Measurements from ENCODE around the gene GPI. TPM values are rescaled to one million over a fixed set of nuclear protein-coding genes. Genes with fewer than 3 reads are reported as not detected.

GPI gene
- total RNA-seq, 2 experiments from 2014 or later: 661 to 697 TPM

DNA sequence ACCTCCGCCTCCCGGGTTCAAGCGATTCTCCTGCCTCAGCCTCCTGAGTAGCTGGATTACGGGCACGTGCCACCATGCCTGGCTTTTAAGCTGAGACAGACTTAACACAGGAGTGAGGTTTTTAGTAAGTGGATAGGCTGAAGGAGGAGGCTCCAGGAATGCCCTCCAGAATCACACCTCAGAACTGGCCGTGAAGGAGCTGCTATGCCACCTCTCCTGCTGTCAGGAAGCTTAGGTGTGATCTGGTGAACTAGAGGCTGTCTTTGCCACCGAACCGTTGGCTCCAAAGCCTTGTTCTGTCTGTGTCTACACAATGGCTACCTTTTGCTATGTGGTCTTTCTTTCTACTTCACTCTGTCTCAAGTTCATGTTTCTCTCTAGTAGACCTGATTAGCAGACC is 43.4 kb downstream of the GPI start:
- peaks cover 18% of the 10 kb centered on the region for H3K36me3 Mint-ChIP-seq (ENCODE audit: low read depth)
- H3K4me3 Mint-ChIP-seq: no peak overlapping the region
- H3K27me3 Mint-ChIP-seq (ENCODE audit: low read depth): no peaks in the 10 kb centered on the region
- ChIA-PET CTCF (interaction anchor here (1.3 to 1.5 kb wide), 2 partner anchors 22 to 27 kb away, joined by 3 to 5 read pairs; no protein-coding TSS in a partner anchor), POLR2A (no interaction called here)
- no peak overlapping the region for H3K27ac Mint-ChIP-seq
- ATAC-seq: no peak
- no peak for DNase-seq
- no peaks in the 10 kb centered on the region for H3K9me3 Mint-ChIP-seq (ENCODE audit: insufficient read depth)
- peaks cover 22% of the 10 kb centered on the region for H3K4me1 Mint-ChIP-seq (ENCODE audit: low read depth)

DNA sequence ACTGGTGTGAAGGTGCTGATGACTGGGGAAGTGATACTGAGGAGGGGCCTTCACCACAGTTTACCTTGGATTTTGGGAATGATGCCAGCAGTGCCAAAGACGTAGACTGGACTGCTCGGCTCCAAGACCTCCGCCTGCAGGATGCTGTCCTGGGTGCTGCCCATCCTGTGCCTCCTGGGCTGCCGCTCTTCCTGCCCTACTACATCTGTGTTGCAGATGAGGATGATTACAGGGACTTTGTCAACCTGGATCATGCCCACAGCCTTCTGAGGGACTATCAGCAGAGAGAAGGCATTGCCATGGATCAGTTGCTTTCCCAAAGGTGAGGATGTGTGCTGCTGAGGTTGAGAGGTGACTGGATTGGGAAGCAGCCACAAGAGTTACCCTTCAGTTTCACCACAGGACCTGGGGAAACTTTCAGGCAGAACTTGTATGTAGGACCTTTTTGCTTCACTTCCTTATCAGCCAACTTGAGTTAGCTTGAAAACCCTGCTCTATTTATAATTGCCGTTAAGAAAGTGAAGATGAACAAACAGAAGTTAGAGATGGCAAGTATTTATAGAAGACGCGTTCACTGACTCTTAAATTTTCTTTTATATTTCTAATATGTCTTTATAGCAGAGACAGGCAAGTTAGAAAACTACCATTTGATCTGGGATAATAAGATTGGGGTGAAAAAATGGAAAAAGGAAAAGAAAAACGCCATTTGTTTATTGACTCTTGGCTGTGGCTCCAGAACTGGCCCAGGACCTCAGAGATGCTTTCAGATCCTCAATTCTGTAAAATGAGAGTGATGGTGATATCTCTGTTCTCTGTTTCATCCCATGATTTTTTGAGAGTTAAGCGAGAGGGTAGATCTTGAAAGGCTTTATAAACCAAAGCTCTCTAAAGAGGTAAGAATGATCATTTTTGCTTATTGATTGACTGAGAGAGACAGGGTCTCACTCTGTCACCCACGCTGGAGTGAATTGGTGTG is 44.5 kb downstream of the GPI start:
- Mint-ChIP-seq H3K9me3 (ENCODE audit: insufficient read depth) (no peaks in the 10 kb centered on the region), H3K36me3 (ENCODE audit: low read depth) (peaks cover 20% of the 10 kb centered on the region), H3K27me3 (ENCODE audit: low read depth) (no peaks in the 10 kb centered on the region), H3K4me3 (no peak overlapping the region), H3K4me1 (ENCODE audit: low read depth) (peaks cover 16% of the 10 kb centered on the region), H3K27ac (no peak overlapping the region)
- no peak for DNase-seq
- ATAC-seq: no peak
- POLR2A ChIA-PET: no interaction called here
- CTCF ChIA-PET: interaction anchor here (1.1 to 1.5 kb wide), 3 partner anchors 21 to 26 kb away, joined by 3 to 5 read pairs (median 4); no protein-coding TSS in a partner anchor

DNA sequence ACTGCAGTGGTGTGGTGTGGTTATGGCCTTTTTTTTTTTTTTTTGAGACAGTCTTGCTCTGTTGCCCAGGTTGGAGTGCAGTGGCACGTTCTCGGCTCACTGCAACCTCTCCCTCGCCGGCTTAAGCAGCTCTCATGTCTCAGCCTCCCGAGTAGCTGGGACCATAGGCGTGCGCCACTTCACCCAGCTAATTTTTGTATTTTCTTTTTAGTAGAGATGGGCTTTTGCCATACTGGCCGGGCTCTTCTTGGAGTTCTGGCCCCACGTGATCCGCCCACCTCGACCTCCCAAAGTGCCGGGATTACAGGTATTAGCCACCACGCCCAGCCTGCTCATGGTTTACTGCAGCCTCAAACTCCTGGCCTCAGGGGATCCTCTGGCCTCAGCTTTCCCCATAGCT is 46.2 kb downstream of the GPI start:
- H3K36me3 Mint-ChIP-seq (ENCODE audit: low read depth): peaks cover 26% of the 10 kb centered on the region
- ChIA-PET POLR2A (interaction anchor here (2.0 kb wide), 1 partner anchor 17 kb away, joined by 9 read pairs; the partner anchor contains the start of gene UBA2), CTCF (interaction anchor here (1.4 kb wide), 1 partner anchor 19 kb away, joined by 6 read pairs; no protein-coding TSS in a partner anchor)
- H3K4me1 Mint-ChIP-seq (ENCODE audit: low read depth): peaks cover 9% of the 10 kb centered on the region
- H3K27me3 Mint-ChIP-seq (ENCODE audit: low read depth): no peaks in the 10 kb centered on the region
- DNase-seq (no peak), ATAC-seq (no peak)
- no peaks in the 10 kb centered on the region for H3K9me3 Mint-ChIP-seq (ENCODE audit: insufficient read depth)
- H3K27ac Mint-ChIP-seq: no peak overlapping the region
- H3K4me3 Mint-ChIP-seq: no peak overlapping the region

GRCh38 chr19:34416021-34416545 is 51.1 kb downstream of the GPI start:
- ATAC-seq (no peak), DNase-seq (no peak)
- Mint-ChIP-seq H3K4me1 (ENCODE audit: low read depth) (no peaks in the 10 kb centered on the region), H3K9me3 (ENCODE audit: insufficient read depth) (no peaks in the 10 kb centered on the region), H3K27ac (no peak overlapping the region), H3K27me3 (ENCODE audit: low read depth) (no peaks in the 10 kb centered on the region), H3K36me3 (ENCODE audit: low read depth) (peaks cover 22% of the 10 kb centered on the region), H3K4me3 (no peak overlapping the region)
- CTCF ChIA-PET: interaction anchor here (0.9 to 1.3 kb wide), 3 partner anchors 11 to 19 kb away, joined by 3 read pairs; no protein-coding TSS in a partner anchor
- POLR2A ChIA-PET: no interaction called here

GRCh38 chr19:34418300-34418699 is 53.3 kb downstream of the GPI start:
- Mint-ChIP-seq H3K4me1 (ENCODE audit: low read depth) (no peaks in the 10 kb centered on the region), H3K4me3 (no peak overlapping the region), H3K9me3 (ENCODE audit: insufficient read depth) (no peaks in the 10 kb centered on the region), H3K27me3 (ENCODE audit: low read depth) (no peaks in the 10 kb centered on the region), H3K36me3 (ENCODE audit: low read depth) (peaks cover 19% of the 10 kb centered on the region), H3K27ac (no peak overlapping the region)
- CTCF ChIA-PET: no interaction called here
- POLR2A ChIA-PET: no interaction called here
- DNase-seq: no peak
- ATAC-seq: no peak

GRCh38 chr19:34426096-34426661 is 61.2 kb downstream of the GPI start:
- DNase-seq (no peak), ATAC-seq (no peak)
- Mint-ChIP-seq H3K27ac (peak overlapping the region; percentile 29), H3K36me3 (ENCODE audit: low read depth) (peaks cover 22% of the 10 kb centered on the region), H3K27me3 (ENCODE audit: low read depth) (no peaks in the 10 kb centered on the region), H3K9me3 (ENCODE audit: insufficient read depth) (no peaks in the 10 kb centered on the region), H3K4me1 (ENCODE audit: low read depth) (peaks cover 22% of the 10 kb centered on the region), H3K4me3 (no peak overlapping the region)
- POLR2A ChIA-PET: no interaction called here
- CTCF ChIA-PET: no interaction called here

GRCh38 chr19:34428549-34429285 is 63.7 kb downstream of the GPI start:
- peak; percentile 64 for ATAC-seq
- H3K36me3 Mint-ChIP-seq (ENCODE audit: low read depth): peaks cover 38% of the 10 kb centered on the region
- peaks cover 30% of the 10 kb centered on the region for H3K4me1 Mint-ChIP-seq (ENCODE audit: low read depth)
- H3K9me3 Mint-ChIP-seq (ENCODE audit: insufficient read depth): no peaks in the 10 kb centered on the region
- DNase-seq: peak; percentile 59
- ChIA-PET CTCF (interaction anchor here (0.7 to 1.0 kb wide), 2 partner anchors 9 to 10 kb away, joined by 3 read pairs; no protein-coding TSS in a partner anchor), POLR2A (interaction anchor here (0.6 to 1.9 kb wide), 12 partner anchors 17 to 362 kb away, joined by 3 to 9 read pairs (median 4); partner anchors contain the start of gene GPI)
- H3K27ac Mint-ChIP-seq: peak overlapping the region; percentile 97
- no peaks in the 10 kb centered on the region for H3K27me3 Mint-ChIP-seq (ENCODE audit: low read depth)
- peak overlapping the region; percentile 99 for H3K4me3 Mint-ChIP-seq

DNA sequence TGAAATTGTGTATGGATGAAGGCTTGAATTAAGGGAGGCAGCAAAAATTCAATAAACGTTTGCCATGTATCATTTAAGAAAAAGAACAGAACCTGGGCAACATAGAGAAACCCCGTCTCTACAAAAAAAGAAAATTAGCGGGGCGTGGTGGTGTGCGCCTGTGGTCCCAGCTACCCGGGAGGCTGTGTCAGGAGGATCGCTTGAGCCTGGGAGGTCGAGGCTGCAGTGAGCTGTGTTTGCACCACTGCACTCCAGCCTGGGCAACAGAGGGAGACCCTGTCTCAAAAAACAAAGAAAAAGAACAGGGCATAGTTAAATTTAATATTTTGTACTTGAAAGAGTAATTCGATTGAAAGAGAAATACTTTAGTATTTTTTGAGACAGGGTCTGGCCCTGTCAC is 64.6 kb downstream of the GPI start:
- peak overlapping the region; percentile 34 for H3K27ac Mint-ChIP-seq

DNA sequence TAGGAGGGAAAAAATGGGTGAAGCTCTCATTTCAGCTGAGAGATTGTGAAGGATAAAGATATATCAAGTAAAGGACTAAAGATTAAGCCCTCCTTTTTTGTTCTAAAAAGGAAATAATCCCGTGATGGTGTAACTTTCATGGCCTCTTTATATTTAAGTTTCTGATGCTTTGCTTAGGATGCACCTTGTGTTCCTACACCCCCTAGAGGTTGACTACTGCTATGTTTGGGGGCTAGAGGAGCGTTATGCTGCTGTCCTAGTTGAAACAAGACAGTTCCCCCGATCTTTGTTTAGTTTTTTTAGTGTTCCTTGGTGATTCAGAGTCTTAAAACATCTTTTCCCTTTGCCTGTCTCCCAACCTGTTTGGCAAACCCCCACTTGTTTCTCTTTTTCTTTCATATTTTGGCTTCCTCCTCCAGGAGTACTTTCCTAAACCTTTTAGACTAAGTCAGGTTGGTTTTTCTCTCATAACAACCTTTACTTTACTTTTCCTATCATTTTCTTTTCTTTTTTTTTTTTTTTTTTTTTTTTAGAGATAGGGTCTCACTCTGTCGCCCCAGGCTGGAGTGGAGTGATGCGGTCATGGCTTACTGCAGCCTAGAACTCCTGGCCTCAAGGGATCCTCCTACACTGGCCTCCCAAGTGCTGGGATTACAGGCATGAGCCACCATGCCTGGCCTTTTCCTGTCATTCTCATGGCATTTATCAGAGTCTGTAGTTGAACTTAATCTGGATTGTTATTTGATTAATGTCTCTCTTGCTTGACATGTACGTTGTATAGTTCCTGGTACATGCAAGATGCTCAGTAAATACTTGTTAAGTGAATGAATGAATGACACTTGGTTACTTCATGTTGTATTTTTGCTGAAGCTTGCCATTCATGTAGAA is 66.0 kb downstream of the GPI start:
- peaks cover 30% of the 10 kb centered on the region for H3K4me1 Mint-ChIP-seq (ENCODE audit: low read depth)
- no peaks in the 10 kb centered on the region for H3K9me3 Mint-ChIP-seq (ENCODE audit: insufficient read depth)
- ChIA-PET POLR2A (interaction anchor here (0.6 kb wide), 1 partner anchor 28 kb away, joined by 3 read pairs; no protein-coding TSS in a partner anchor), CTCF (interaction anchor here (0.6 to 1.7 kb wide), 31 partner anchors 8 to 279 kb away, joined by 3 to 13 read pairs (median 4); partner anchors contain the start of genes GPI, LSM14A, PDCD2L and ZNF302)
- H3K27ac Mint-ChIP-seq: peak overlapping the region; percentile 72
- peak overlapping the region; percentile 99 for H3K4me3 Mint-ChIP-seq
- H3K36me3 Mint-ChIP-seq (ENCODE audit: low read depth): peaks cover 53% of the 10 kb centered on the region
- DNase-seq: peak; percentile 72
- peak; percentile 57 for ATAC-seq
- H3K27me3 Mint-ChIP-seq (ENCODE audit: low read depth): no peaks in the 10 kb centered on the region

More for the DNA sequence above, 64.6 kb downstream of the GPI start:
- POLR2A ChIA-PET: no interaction called here
- no peaks in the 10 kb centered on the region for H3K27me3 Mint-ChIP-seq (ENCODE audit: low read depth)
- H3K4me1 Mint-ChIP-seq (ENCODE audit: low read depth): peaks cover 30% of the 10 kb centered on the region
- no peaks in the 10 kb centered on the region for H3K9me3 Mint-ChIP-seq (ENCODE audit: insufficient read depth)
- ATAC-seq: no peak
- CTCF ChIA-PET: interaction anchor here (0.8 to 1.7 kb wide), 4 partner anchors 22 to 93 kb away, joined by 3 to 10 read pairs (median 4); partner anchors contain the start of gene PDCD2L
- no peak for DNase-seq
- H3K36me3 Mint-ChIP-seq (ENCODE audit: low read depth): peaks cover 43% of the 10 kb centered on the region
- peak overlapping the region; percentile 99 for H3K4me3 Mint-ChIP-seq

GRCh38 chr19:34431681-34432402 is 66.8 kb downstream of the GPI start:
- Mint-ChIP-seq H3K27ac (no peak overlapping the region), H3K4me3 (no peak overlapping the region), H3K36me3 (ENCODE audit: low read depth) (peaks cover 58% of the 10 kb centered on the region), H3K4me1 (ENCODE audit: low read depth) (peaks cover 30% of the 10 kb centered on the region), H3K27me3 (ENCODE audit: low read depth) (no peaks in the 10 kb centered on the region), H3K9me3 (ENCODE audit: insufficient read depth) (no peaks in the 10 kb centered on the region)
- DNase-seq: no peak
- CTCF ChIA-PET: interaction anchor here (1.0 kb wide), 1 partner anchor 27 kb away, joined by 4 read pairs; the partner anchor contains the start of gene PDCD2L
- no peak for ATAC-seq
- POLR2A ChIA-PET: no interaction called here

Measured in activated CD8-positive, alpha-beta T cell treated with anti-CD3 and anti-CD28 coated beads, Interleukin-2, amount 10 ng/mL, durations not matched to agents 7 days and 5 days (primary cell).